Right lobe of liver (tissue), 6 donors: ENCODE results near the gene LMTK3. TPM values are rescaled to one million over a fixed set of nuclear protein-coding genes. Genes with fewer than 3 reads are reported as not detected.

Experiments used
- ATAC-seq, 4 donors: fragments of 200-7000 bp; cut with Tn5 transposase; one replicate each; pipeline ENCODE4 v1.9.1; 2020; ENCODE audit warnings: mild to moderate bottlenecking in 4 of 4, moderate library complexity in 4 of 4
- DNase-seq, 3 donors: peaks; one replicate each; pipeline ENCODE4 v3.0.0-alpha.2; 2020
- H3K27ac ChIP-seq, 3 donors: fragments of 200-600 bp; one replicate each; pipeline ENCODE4 v1.8.0; 2022
- H3K27me3 ChIP-seq, 2 donors: fragments of 200-600 bp; one replicate each; pipeline ENCODE4 v1.8.0; 2022
- H3K36me3 ChIP-seq, 4 donors: fragments of 200-600 bp; sonication (generic) in 1 of 4; one replicate each; pipeline versions ENCODE4 v1.5.1 to v1.8.0; 2017 to 2022; ENCODE audit warnings: control low read depth in 1 of 4
- H3K4me1 ChIP-seq, 4 donors: fragments of 200-600 bp; sonication (generic) in 1 of 4; one replicate each; pipeline versions ENCODE4 v1.5.1 to v1.8.0; 2017 to 2022; ENCODE audit warnings: control low read depth in 1 of 4
- H3K4me3 ChIP-seq, 3 donors: fragments of 200-600 bp; one replicate each; pipeline ENCODE4 v1.8.0; 2022
- H3K9me3 ChIP-seq, 4 donors: fragments of 200-600 bp; sonication (generic) in 1 of 4; one replicate each; pipeline versions ENCODE4 v1.5.1 to v1.8.0; 2017 to 2022; ENCODE audit warnings: control low read depth in 1 of 4
- POLR2A ChIP-seq: fragments of 450-650 bp; IDR thresholded peaks from one replicate; pipeline ENCODE4 v1.6.1; 2017; ENCODE audit warnings: antibody characterized with exemption, mild to moderate bottlenecking
- WGBS: methylation state at CpG from one replicate; pipeline ENCODE4 v1.1.6; 2018; ENCODE audit warnings: low coverage, low lambda C conversion rate; ENCODE audit not compliant: insufficient coverage; ENCODE audit errors: missing lambda C conversion rate; 5-methylcytosine and 5-hydroxymethylcytosine counted together
- intact Hi-C, 2 donors: fragments of 100-400 bp; cut with DNase I; formaldehyde crosslinking; loops; one replicate each; pipeline versions ENCODE4 v1.11.2 to v1.14.1; 2022
- total RNA-seq, 6 experiments: library from RNA; depleted of rRNA in 2 of 6; stranded (reverse); fragments of >200 nt in 2 of 6; fragmentation: NEBNext Ultra II Directional in 3 of 6; extraction: Animal tissue kit (Norgen Biotek cat#: 25700) in 3 of 6; gene quantifications; one replicate each; pipeline versions ENCODE4 v1.1.0 to v1.2.4, GENCODE V29; 2016 to 2023
- TF ChIP-seq, protein P1 (sequence below), 4 donors: fragments of 200-600 bp in 3 of 4; fragments of 450-650 bp in 1 of 4; IDR thresholded peaks; one replicate each; pipeline versions ENCODE4 v1.5.1 to v1.8.0; 2016 to 2022; ENCODE audit warnings: antibody characterized with exemption in 4 of 4, mild to moderate bottlenecking in 2 of 4
- donor health status: DM: no; HTN: yes; CAD: no.
- donor health status: DM: no; HTN: no; CAD: no.
- donor health status: DM: no; HTN: no; CAD: no.
- donor health status: DM: no; HTN: yes; CAD: no.
- donor health status: DM: no; HTN: yes; CAD: no.

LMTK3 gene
- total RNA-seq, 6 experiments from 2014 or later = 0.09 to 0.31 (median 0.12) TPM; not detected in 1

DNA sequence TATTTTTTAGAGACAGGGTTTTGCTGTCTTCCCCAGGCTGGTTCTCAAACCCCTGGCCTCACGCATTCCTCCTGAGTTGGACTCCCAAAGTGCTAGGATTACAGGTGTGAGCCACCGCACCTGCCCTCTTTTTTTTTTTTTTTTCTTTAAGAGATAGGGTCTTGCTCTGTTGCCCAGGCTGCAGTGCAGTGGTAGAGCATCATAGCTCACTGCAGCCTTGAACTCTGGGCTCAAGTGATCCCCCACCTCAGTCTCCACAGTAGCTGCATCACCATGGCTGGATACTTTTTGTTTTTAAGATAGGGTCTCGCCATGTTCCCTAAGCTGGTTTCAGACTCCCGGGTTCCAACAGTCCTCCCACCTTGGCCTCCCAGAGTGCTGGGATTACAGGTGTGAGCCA lies 54.8 kb downstream of the LMTK3 start:
- intact Hi-C loops = no loop called here
- Histone ChIP-seq H3K27ac (no peak overlapping the region), H3K27me3 (no peaks in the 10 kb centered on the region), H3K9me3 (no peaks in the 10 kb centered on the region), H3K4me3 (no peak overlapping the region), H3K4me1 (peaks cover 0 to 10% (median 0%) of the 10 kb centered on the region in 4 donors), H3K36me3 (peaks cover 0 to 23% (median 2%) of the 10 kb centered on the region in 4 donors)
- DNase-seq (no peak), ATAC-seq (no peak)
- TF ChIP-seq, protein P1, sequence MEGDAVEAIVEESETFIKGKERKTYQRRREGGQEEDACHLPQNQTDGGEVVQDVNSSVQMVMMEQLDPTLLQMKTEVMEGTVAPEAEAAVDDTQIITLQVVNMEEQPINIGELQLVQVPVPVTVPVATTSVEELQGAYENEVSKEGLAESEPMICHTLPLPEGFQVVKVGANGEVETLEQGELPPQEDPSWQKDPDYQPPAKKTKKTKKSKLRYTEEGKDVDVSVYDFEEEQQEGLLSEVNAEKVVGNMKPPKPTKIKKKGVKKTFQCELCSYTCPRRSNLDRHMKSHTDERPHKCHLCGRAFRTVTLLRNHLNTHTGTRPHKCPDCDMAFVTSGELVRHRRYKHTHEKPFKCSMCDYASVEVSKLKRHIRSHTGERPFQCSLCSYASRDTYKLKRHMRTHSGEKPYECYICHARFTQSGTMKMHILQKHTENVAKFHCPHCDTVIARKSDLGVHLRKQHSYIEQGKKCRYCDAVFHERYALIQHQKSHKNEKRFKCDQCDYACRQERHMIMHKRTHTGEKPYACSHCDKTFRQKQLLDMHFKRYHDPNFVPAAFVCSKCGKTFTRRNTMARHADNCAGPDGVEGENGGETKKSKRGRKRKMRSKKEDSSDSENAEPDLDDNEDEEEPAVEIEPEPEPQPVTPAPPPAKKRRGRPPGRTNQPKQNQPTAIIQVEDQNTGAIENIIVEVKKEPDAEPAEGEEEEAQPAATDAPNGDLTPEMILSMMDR (IDR thresholded peaks at IDR 0.05) = no peak
- no peak for TF ChIP-seq POLR2A
- 97% methylated on average over 4 of the region's 4 CpGs for WGBS

GRCh38 chr19:48455908-48456562 lies 55.6 kb downstream of the LMTK3 start:
- ATAC-seq = no peak
- intact Hi-C loops = no loop called here
- peaks cover 0 to 31% (median 6%) of the 10 kb centered on the region in 4 donors for H3K36me3 ChIP-seq

DNA sequence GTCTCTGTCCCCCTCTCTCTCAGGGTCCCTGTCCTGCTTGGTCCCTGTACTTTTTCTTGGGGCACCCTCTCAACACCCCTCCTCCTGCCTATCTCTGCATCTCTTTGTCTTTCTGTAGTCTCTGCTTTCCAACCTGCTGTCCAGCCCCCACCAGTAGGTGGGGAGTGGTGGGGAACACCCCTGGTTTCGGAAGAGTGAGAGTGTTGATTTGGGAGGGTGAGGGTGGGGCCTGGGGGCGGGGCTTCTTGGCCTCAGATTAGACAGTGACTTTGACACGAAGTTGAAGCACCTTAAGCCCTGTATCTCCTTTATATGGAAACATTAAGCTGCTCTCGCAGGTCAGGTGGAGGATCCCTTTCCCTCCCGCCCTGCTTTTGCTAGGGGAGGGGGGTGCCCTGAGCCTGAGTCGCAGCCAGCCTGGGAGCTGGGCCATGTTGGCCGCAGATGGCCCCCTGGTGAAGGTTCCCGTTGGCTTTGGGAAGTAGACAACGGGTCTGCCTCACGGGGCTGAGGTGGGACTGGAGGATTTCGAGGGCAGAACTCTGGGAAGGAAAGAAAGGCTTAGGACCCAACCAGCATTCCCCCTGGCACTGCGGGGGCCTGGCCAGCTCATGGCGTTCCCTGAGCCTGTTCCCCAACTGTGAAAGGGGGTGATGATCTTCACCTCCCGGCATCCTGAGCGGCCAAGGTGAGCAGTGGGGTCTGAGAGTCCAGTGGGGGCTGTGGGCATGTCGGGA lies 56.3 kb downstream of the LMTK3 start, which contains the start of gene KCNJ14:
Gene KCNJ14 (plus strand): TSS at position 404 of the 737 bp plus-strand sequence. CDS start 6,151 bp downstream, outside the sequence.
- H3K4me1 ChIP-seq = peaks cover 0 to 10% (median 0%) of the 10 kb centered on the region in 4 donors
- WGBS = 80% methylated on average over 2 of the region's 16 CpGs
- ATAC-seq = no peak

More at GRCh38 chr19:48455908-48456562, 55.6 kb downstream of the LMTK3 start:
- TF ChIP-seq, protein P1 (IDR thresholded peaks at IDR 0.05) = no peak
- no peak for TF ChIP-seq POLR2A
- WGBS = 80% methylated on average over 1 of the region's 11 CpGs
- Histone ChIP-seq H3K4me1 (peaks cover 0 to 10% (median 0%) of the 10 kb centered on the region in 4 donors), H3K27ac (no peak overlapping the region), H3K27me3 (no peaks in the 10 kb centered on the region), H3K4me3 (no peak overlapping the region), H3K9me3 (no peaks in the 10 kb centered on the region)
- DNase-seq = peak in 1 of 3 donors; percentile 16

GRCh38 chr19:48454150-48454730 lies 57.4 kb downstream of the LMTK3 start:
- DNase-seq (no peak), ATAC-seq (peak in 1 of 4 donors; percentile 9)
- peaks cover 0 to 43% (median 11%) of the 10 kb centered on the region in 4 donors for H3K36me3 ChIP-seq
- TF ChIP-seq, protein P1 (IDR thresholded peaks at IDR 0.05) = no peak
- TF ChIP-seq POLR2A = no peak
- H3K27me3 ChIP-seq = no peaks in the 10 kb centered on the region
- intact Hi-C loops = no loop called here
- no peak overlapping the region for H3K27ac ChIP-seq
- H3K4me3 ChIP-seq = no peak overlapping the region
- WGBS = 90% methylated on average over 6 of the region's 22 CpGs
- no peaks in the 10 kb centered on the region for H3K9me3 ChIP-seq
- H3K4me1 ChIP-seq = peaks cover 0 to 10% (median 0%) of the 10 kb centered on the region in 4 donors

More for the DNA sequence above, 56.3 kb downstream of the LMTK3 start, which contains the start of gene KCNJ14:
- Histone ChIP-seq H3K9me3 (no peaks in the 10 kb centered on the region), H3K27ac (no peak within 1 kb of the TSS), H3K4me3 (no peak within 1 kb of the TSS), H3K36me3 (peaks cover 0 to 38% (median 9%) of the 10 kb centered on the region in 4 donors), H3K27me3 (no peaks in the 10 kb centered on the region)
- no peak for DNase-seq
- intact Hi-C loops = no loop called here
- TF ChIP-seq, protein P1 (IDR thresholded peaks at IDR 0.05) = no peak
- no peak for TF ChIP-seq POLR2A
